Neural progenitor cell (in vitro differentiated cells): ENCODE results near the gene LUZP2. TPM values are rescaled to one million over a fixed set of nuclear protein-coding genes. Genes with fewer than 3 reads are reported as not detected.

Source experiments
- DNase-seq: peaks from one replicate; pipeline ENCODE4 v3.0.0-alpha.2; 2016; ENCODE audit warnings: low spot score
- H2AFZ ChIP-seq: fragments of 200-600 bp; sonication (generic); replicated peaks from 2 replicates; pipeline ENCODE4 v1.6.1; 2016; ENCODE audit warnings: antibody characterized with exemption
- H3F3A ChIP-seq: fragments of 200-600 bp; sonication (generic); 2 replicates; pipeline ENCODE4 v1.6.1; 2016; ENCODE audit warnings: antibody characterized with exemption, low read depth
- H3K27ac ChIP-seq: fragments of 200-600 bp; sonication (generic); 2 replicates; pipeline ENCODE4 v1.5.1; 2016; ENCODE audit warnings: mild to moderate bottlenecking
- H3K27me3 ChIP-seq: fragments of 200-600 bp; sonication (generic); 2 replicates; pipeline ENCODE4 v1.6.1; 2016; ENCODE audit warnings: mild to moderate bottlenecking, moderate library complexity
- H3K36me3 ChIP-seq: fragments of 200-600 bp; sonication (generic); 2 replicates; pipeline ENCODE4 v1.5.1; 2016
- H3K4me1 ChIP-seq: fragments of 200-600 bp; sonication (generic); 2 replicates; pipeline ENCODE4 v1.6.1; 2016; ENCODE audit warnings: mixed run types
- H3K4me2 ChIP-seq: fragments of 200-600 bp; sonication (generic); 2 replicates; pipeline ENCODE4 v1.6.1; 2016
- H3K4me3 ChIP-seq: fragments of 200-600 bp; sonication (generic); 2 replicates; pipeline ENCODE4 v1.5.1; 2016
- H3K79me2 ChIP-seq: fragments of 200-600 bp; sonication (generic); 2 replicates; pipeline ENCODE4 v1.6.1; 2016; ENCODE audit warnings: low read depth
- H3K9ac ChIP-seq: fragments of 200-600 bp; sonication (generic); 2 replicates; pipeline ENCODE4 v1.6.1; 2016
- H3K9me3 ChIP-seq: fragments of 200-600 bp; sonication (generic); 2 replicates; pipeline ENCODE4 v1.5.1; 2016; ENCODE audit warnings: low read depth
- H4K20me1 ChIP-seq: fragments of 200-600 bp; sonication (generic); 2 replicates; pipeline ENCODE4 v1.6.1; 2016; ENCODE audit warnings: low read depth
- H3K27ac Mint-ChIP-seq: 3 replicates; pipeline ENCODE4 v1.8.0; 2021; ENCODE audit warnings: mixed read lengths
- H3K27me3 Mint-ChIP-seq: 2 replicates; pipeline ENCODE4 v1.8.0; 2022; ENCODE audit warnings: low read depth, mild to moderate bottlenecking, inconsistent platforms, moderate library complexity, mixed read lengths; ENCODE audit not compliant: insufficient read depth
- H3K36me3 Mint-ChIP-seq: 3 replicates; pipeline ENCODE4 v1.8.0; 2021; ENCODE audit warnings: mixed read lengths
- H3K4me1 Mint-ChIP-seq: 3 replicates; pipeline ENCODE4 v1.8.0; 2021; ENCODE audit warnings: mixed read lengths
- H3K4me3 Mint-ChIP-seq: 3 replicates; pipeline ENCODE4 v1.8.0; 2021; ENCODE audit warnings: mild to moderate bottlenecking, moderate library complexity, mixed read lengths
- H3K9me3 Mint-ChIP-seq: 3 replicates; pipeline ENCODE4 v1.8.0; 2020; ENCODE audit warnings: mixed read lengths
- CTCF ChIP-seq: fragments of 200-600 bp; sonication (generic); IDR thresholded peaks from 2 replicates; pipeline ENCODE4 v1.5.1; 2017; ENCODE audit warnings: antibody characterized with exemption, mild to moderate bottlenecking
- EZH2 ChIP-seq: fragments of 200-600 bp; sonication (generic); IDR thresholded peaks from 2 replicates; pipeline ENCODE4 v1.6.1; 2017; ENCODE audit warnings: antibody characterized with exemption, mild to moderate bottlenecking, moderate library complexity
- EZH2phosphoT487 ChIP-seq: fragments of 200-600 bp; sonication (generic); IDR thresholded peaks from 2 replicates; pipeline ENCODE4 v1.6.1; 2017; ENCODE audit warnings: antibody characterized with exemption
- total RNA-seq: library from RNA; depleted of rRNA; stranded (reverse); fragments of >200 nt; gene quantifications from 2 replicates; pipeline ENCODE4 v1.2.3, GENCODE V29; 2015; ENCODE audit warnings: low replicate concordance

Gene LUZP2
- total RNA-seq, 1 donor from 2014 or later, result 2.5 TPM

- DNase-seq, result no peak
- H3K27me3 Mint-ChIP-seq, result no peaks in the 10 kb centered on the region
- no peak overlapping the region for H3K4me2 ChIP-seq
Measured at GRCh38 chr11:24593332-24593731, 96.5 kb downstream of the LUZP2 start.

GRCh38 chr11:24594401-24594800, 97.5 kb downstream of the LUZP2 start:
- Mint-ChIP-seq H3K4me3 (no peak overlapping the region), H3K27me3 (no peaks in the 10 kb centered on the region), H3K27ac (no peak overlapping the region), H3K36me3 (no peaks in the 10 kb centered on the region), H3K4me1 (no peaks in the 10 kb centered on the region), H3K9me3 (no peaks in the 10 kb centered on the region)
- Histone ChIP-seq H4K20me1 (no peaks in the 10 kb centered on the region), H3K27me3 (no peaks in the 10 kb centered on the region), H3K79me2 (no peaks in the 10 kb centered on the region), H2AFZ (no peak overlapping the region), H3K4me1 (peaks cover 9% of the 10 kb centered on the region), H3K9me3 (no peaks in the 10 kb centered on the region), H3K4me3 (no peak overlapping the region), H3K36me3 (no peaks in the 10 kb centered on the region), H3K9ac (no peak overlapping the region), H3K4me2 (no peak overlapping the region), H3F3A (no peaks in the 10 kb centered on the region), H3K27ac (no peak overlapping the region)
- DNase-seq, result no peak
- TF ChIP-seq EZH2 (no peak), EZH2phosphoT487 (no peak), CTCF (no peak)

More at GRCh38 chr11:24593332-24593731, 96.5 kb downstream of the LUZP2 start:
- no peak overlapping the region for H3K4me3 Mint-ChIP-seq
- no peaks in the 10 kb centered on the region for H3K27me3 ChIP-seq
- H3K9me3 ChIP-seq, result no peaks in the 10 kb centered on the region
- H4K20me1 ChIP-seq, result no peaks in the 10 kb centered on the region
- no peak overlapping the region for H3K4me3 ChIP-seq
- no peaks in the 10 kb centered on the region for H3K79me2 ChIP-seq
- no peak overlapping the region for H3K9ac ChIP-seq
- H3F3A ChIP-seq, result no peaks in the 10 kb centered on the region
- TF ChIP-seq CTCF, result no peak
- TF ChIP-seq EZH2phosphoT487, result no peak
- TF ChIP-seq EZH2, result no peak
- H3K36me3 ChIP-seq, result no peaks in the 10 kb centered on the region
- no peaks in the 10 kb centered on the region for H3K9me3 Mint-ChIP-seq
- no peaks in the 10 kb centered on the region for H3K4me1 Mint-ChIP-seq
- no peak overlapping the region for H3K27ac ChIP-seq
- H3K27ac Mint-ChIP-seq, result no peak overlapping the region
- H3K36me3 Mint-ChIP-seq, result no peaks in the 10 kb centered on the region
- H2AFZ ChIP-seq, result no peak overlapping the region
- H3K4me1 ChIP-seq, result peaks cover 1% of the 10 kb centered on the region

DNA sequence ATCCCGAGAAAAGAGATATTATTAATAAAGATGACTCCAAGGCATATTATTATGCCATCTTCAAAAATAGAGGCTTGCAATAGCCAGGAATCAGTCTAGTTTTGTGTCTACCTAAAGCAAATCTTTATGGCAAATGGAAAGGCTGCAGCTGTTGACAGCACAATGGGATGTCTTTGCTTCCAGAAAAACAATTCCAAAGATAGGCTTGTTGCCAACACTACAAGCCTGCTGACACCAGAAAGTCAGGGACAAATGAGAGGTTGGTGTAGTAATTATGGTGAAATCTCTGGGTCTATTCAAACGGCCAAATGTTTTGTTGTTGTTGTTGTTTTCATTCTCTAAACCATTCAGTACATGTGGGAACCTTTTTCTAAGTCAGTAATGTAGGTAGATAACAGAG, 101.8 kb downstream of the LUZP2 start:
- no peak overlapping the region for H3K27ac Mint-ChIP-seq

More for the DNA sequence above, 101.8 kb downstream of the LUZP2 start:
- Histone ChIP-seq H3F3A (no peaks in the 10 kb centered on the region), H3K9me3 (no peaks in the 10 kb centered on the region), H3K27me3 (no peaks in the 10 kb centered on the region), H3K4me2 (peak overlapping the region; percentile 23), H3K9ac (no peak overlapping the region), H3K4me3 (no peak overlapping the region), H3K79me2 (no peaks in the 10 kb centered on the region), H4K20me1 (no peaks in the 10 kb centered on the region), H3K27ac (no peak overlapping the region), H3K4me1 (peaks cover 9% of the 10 kb centered on the region), H3K36me3 (no peaks in the 10 kb centered on the region), H2AFZ (no peak overlapping the region)
- H3K27me3 Mint-ChIP-seq, result no peaks in the 10 kb centered on the region
- H3K36me3 Mint-ChIP-seq, result no peaks in the 10 kb centered on the region
- H3K4me1 Mint-ChIP-seq, result no peaks in the 10 kb centered on the region
- peak; percentile 21 for DNase-seq
- TF ChIP-seq EZH2 (no peak), EZH2phosphoT487 (no peak), CTCF (no peak)
- no peak overlapping the region for H3K4me3 Mint-ChIP-seq
- no peaks in the 10 kb centered on the region for H3K9me3 Mint-ChIP-seq
